A673 (cell line): ENCODE measurements around the gene STARD10.

Source experiments
- CTCF ChIP-seq: fragments of 300-800, 200-600 bp; sonication (generic); conservative IDR thresholded peaks from 2 replicates; pipeline ENCODE4 v1.5.1; 2017; ENCODE audit warnings: low read depth, mild to moderate bottlenecking, antibody characterized with exemption, low read length, moderate library complexity, mixed read lengths
- EZH2 ChIP-seq: fragments of 200-600 bp; sonication (generic); IDR thresholded peaks from 2 replicates; pipeline ENCODE4 v1.6.1; 2017; ENCODE audit warnings: borderline replicate concordance, low read depth, mild to moderate bottlenecking, mixed read lengths, antibody characterized with exemption, low read length; ENCODE audit not compliant: poor library complexity, severe bottlenecking

DNA sequence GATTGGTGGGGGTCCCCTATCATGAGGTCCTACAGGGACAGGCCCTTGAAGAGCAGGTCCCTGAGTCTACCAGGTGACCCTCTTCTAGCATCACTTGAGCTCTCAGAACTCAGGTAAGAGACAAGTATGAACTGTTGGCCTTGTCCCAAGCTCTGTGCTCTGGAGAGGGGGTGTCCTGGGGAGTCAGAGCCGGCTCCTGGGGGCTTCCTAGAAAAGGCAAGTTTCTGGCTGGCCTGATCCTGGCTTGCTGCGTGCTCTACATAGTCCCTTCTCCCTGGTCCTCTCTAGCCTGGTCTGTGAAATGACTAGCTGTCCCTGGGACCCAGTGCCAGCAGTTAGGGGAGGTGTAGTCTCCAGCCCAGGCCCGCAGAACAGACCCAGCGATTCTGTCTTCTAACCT, 31.8 kb upstream of the STARD10 start:
- TF ChIP-seq CTCF (no peak), EZH2 (no peak)
